HepG2 (cell line): Measurements from ENCODE around the gene SLC6A6. TPM values are rescaled to one million over a fixed set of nuclear protein-coding genes. Genes with fewer than 3 reads are reported as not detected.

Experiments used
- ETS1 ChIP-seq: sonication (generic); formaldehyde crosslinking; IDR thresholded peaks from 2 replicates; pipeline ENCODE4 v1.4.0; 2020; ENCODE audit warnings: missing genetic modification reagents
- JDP2 ChIP-seq: sonication (generic); formaldehyde crosslinking; IDR thresholded peaks from 2 replicates; pipeline ENCODE4 v1.8.1; 2022; ENCODE audit warnings: missing genetic modification reagents, borderline replicate concordance
- JUND ChIP-seq: sonication (generic); formaldehyde crosslinking; IDR thresholded peaks from 2 replicates; pipeline ENCODE4 v1.8.0; 2022; ENCODE audit warnings: mild to moderate bottlenecking, missing genetic modification reagents
- MEF2D ChIP-seq: sonication (generic); formaldehyde crosslinking; IDR thresholded peaks from 2 replicates; pipeline ENCODE4 v1.5.1; 2020; ENCODE audit warnings: mild to moderate bottlenecking, missing genetic modification reagents
- MTA3 ChIP-seq: sonication (generic); formaldehyde crosslinking; IDR thresholded peaks from 2 replicates; pipeline ENCODE4 v1.4.0; 2020; ENCODE audit warnings: missing genetic modification reagents
- MXD1 ChIP-seq: sonication (generic); formaldehyde crosslinking; IDR thresholded peaks from 2 replicates; pipeline ENCODE4 v1.4.0; 2020; ENCODE audit warnings: mild to moderate bottlenecking, missing genetic modification reagents
- MXD4 ChIP-seq: IDR thresholded peaks from 2 replicates; pipeline ENCODE4 v1.6.1; 2016; ENCODE audit warnings: mild to moderate bottlenecking, missing biosample characterization, missing genetic modification reagents
- NR2C2 ChIP-seq: sonication (generic); formaldehyde crosslinking; IDR thresholded peaks from 2 replicates; pipeline ENCODE4 v1.4.0; 2020; ENCODE audit warnings: missing genetic modification reagents, mild to moderate bottlenecking, moderate library complexity, borderline replicate concordance
- PHF20 ChIP-seq: sonication (generic); formaldehyde crosslinking; IDR thresholded peaks from 2 replicates; pipeline ENCODE4 v1.5.0; 2020; ENCODE audit warnings: mild to moderate bottlenecking, missing genetic modification reagents
- POLR2A ChIP-seq, 2 experiments: IDR thresholded peaks; 2 replicates each; pipeline ENCODE4 v1.6.1; 2011; ENCODE audit warnings: low read depth in 2 of 2, low read length in 2 of 2, mild to moderate bottlenecking in 1 of 2, moderate library complexity in 1 of 2; ENCODE audit not compliant: insufficient read depth in 1 of 2
- PRDM10 ChIP-seq: sonication (generic); formaldehyde crosslinking; IDR thresholded peaks from 2 replicates; pipeline ENCODE4 v1.4.0; 2020; ENCODE audit warnings: low read depth, missing genetic modification reagents
- SETDB1 ChIP-seq: sonication (generic); formaldehyde crosslinking; IDR thresholded peaks from 2 replicates; pipeline ENCODE4 v1.5.1; 2020; ENCODE audit warnings: missing genetic modification reagents, mild to moderate bottlenecking, borderline replicate concordance
- ZBTB7B ChIP-seq: sonication (generic); formaldehyde crosslinking; IDR thresholded peaks from 2 replicates; pipeline ENCODE4 v1.4.0; 2020; ENCODE audit warnings: missing genetic modification reagents
- ZNF142 ChIP-seq: sonication (generic); formaldehyde crosslinking; IDR thresholded peaks from 2 replicates; pipeline ENCODE4 v1.4.0; 2020; ENCODE audit warnings: missing genetic modification reagents
- ZNF260 ChIP-seq: sonication (generic); formaldehyde crosslinking; IDR thresholded peaks from 2 replicates; pipeline ENCODE4 v1.4.0; 2020; ENCODE audit warnings: missing genetic modification reagents, low read depth, mild to moderate bottlenecking, borderline replicate concordance
- ZNF543 ChIP-seq: sonication (generic); formaldehyde crosslinking; IDR thresholded peaks from 2 replicates; pipeline ENCODE4 v1.4.0; 2020; ENCODE audit warnings: mild to moderate bottlenecking, missing genetic modification reagents
- ZNF777 ChIP-seq: sonication (generic); formaldehyde crosslinking; IDR thresholded peaks from 2 replicates; pipeline ENCODE4 v1.4.0; 2020; ENCODE audit warnings: missing genetic modification reagents
- ZNF839 ChIP-seq: sonication (generic); formaldehyde crosslinking; IDR thresholded peaks from 2 replicates; pipeline ENCODE4 v1.4.0; 2020; ENCODE audit warnings: missing genetic modification reagents, mild to moderate bottlenecking, borderline replicate concordance
- ZSCAN20 ChIP-seq: sonication (generic); formaldehyde crosslinking; IDR thresholded peaks from 2 replicates; pipeline ENCODE4 v1.4.0; 2020; ENCODE audit warnings: missing genetic modification reagents, mild to moderate bottlenecking, borderline replicate concordance
- polyA plus RNA-seq, 8 experiments: library from polyadenylated mRNA; depleted of rRNA in 3 of 8; stranded (reverse) in 7 of 8; unstranded in 1 of 8; fragments of >200 nt; fragmentation: Illumina TruSeq in 4 of 8; extraction: Trizol in 4 of 8; gene quantifications; 2 replicates each; pipeline versions ENCODE4 v1.2.1 to v1.2.3, GENCODE V29; 2011 to 2016; ENCODE audit warnings: low read depth in 4 of 8, missing spikeins in 1 of 8, mixed read lengths in 1 of 8; ENCODE audit not compliant: insufficient read depth in 1 of 8
- total RNA-seq, 5 experiments: library from RNA; depleted of rRNA; stranded (reverse); fragments of >200 nt; fragmentation: Illumina TruSeq; extraction: Trizol; gene quantifications; 2 replicates each; pipeline ENCODE4 v1.2.3, GENCODE V29; 2016; ENCODE audit warnings: low read depth in 1 of 5

Gene SLC6A6
- total and polyA plus RNA-seq, 2 of the 13 experiments (the other 11 are each of a cell fraction or from before 2014, with no cell fraction given) = 14.1 to 20.7 TPM

- TF ChIP-seq ETS1 (CRISPR knock-in tag) (no peak), SETDB1 (CRISPR knock-in tag) (no peak), ZBTB7B (CRISPR knock-in tag) (peak; percentile 20; the same call in 1 of the 2 replicates), NR2C2 (CRISPR knock-in tag) (no peak), ZNF260 (no peak), ZSCAN20 (peak; percentile 37; the same call in 1 of the 2 replicates), ZNF777 (peak; percentile 26; the same call in 1 of the 2 replicates), ZNF543 (no peak), ZNF839 (CRISPR knock-in tag) (no peak), POLR2A (IDR thresholded peaks at IDR 0.05; ENCODE audit: insufficient read depth in 1 of 2, low read depth in 2 of 2, low read length in 2 of 2) (peak in 1 of 2 experiments; percentile 59; a peak in 2 of 4 replicates), MTA3 (CRISPR knock-in tag) (no peak), PHF20 (CRISPR knock-in tag) (no peak; the same call in 1 of the 2 replicates), ZNF142 (CRISPR knock-in tag) (peak; percentile 75; the same call in 1 of the 2 replicates), MXD4 (CRISPR knock-in tag) (peak; percentile 16; the same call in 1 of the 2 replicates), MXD1 (CRISPR knock-in tag) (no peak; the same call in none of the 2 replicates), JDP2 (CRISPR knock-in tag) (no peak), PRDM10 (0 out of 2 replicates have a peak, but pooled peaks have one; percentile 49), JUND (CRISPR knock-in tag) (no peak), MEF2D (CRISPR knock-in tag) (peak; percentile 44; the same call in 1 of the 2 replicates)
Measured at GRCh38 chr3:14402304-14402811, at the start of gene SLC6A6 (continued).
